Pancreas (tissue), 10 donors: ENCODE results near the gene TOP2A. TPM values are rescaled to one million over a fixed set of nuclear protein-coding genes. Genes with fewer than 3 reads are reported as not detected.

Experiments used
- ATAC-seq, 4 donors: fragments of 200-7000 bp; cut with Tn5 transposase; one replicate each; pipeline versions ENCODE4 v1.8.0 to v1.9.1; 2020; ENCODE audit warnings: mild to moderate bottlenecking in 4 of 4, moderate library complexity in 4 of 4
- DNase-seq, 6 donors: peaks; one replicate each; pipeline ENCODE4 v3.0.0-alpha.2; 2020
- FAIRE-seq: peaks from 2 replicates; lab custom pipeline; 2012; peaks lifted over from hg19 to GRCh38; lab: Jason Lieb, UNC
- H3K27ac ChIP-seq, 4 donors: fragments of 200-600 bp; sonication (generic); 1 replicate in 3 of 4; 2 replicates in 1 of 4; pipeline versions ENCODE4 v1.5.0 to v1.8.0; 2020
- H3K27me3 ChIP-seq, 4 donors: fragments of 200-600 bp; one replicate each; pipeline ENCODE4 v1.8.0; 2021
- H3K36me3 ChIP-seq, 3 donors: fragments of 200-600 bp; sonication (generic) in 1 of 3; one replicate each; pipeline versions ENCODE4 v1.5.0 to v1.8.0; 2020 to 2021
- H3K4me1 ChIP-seq, 3 donors: fragments of 200-600 bp; one replicate each; pipeline ENCODE4 v1.8.0; 2021
- H3K4me3 ChIP-seq, 4 donors: fragments of 200-600 bp; sonication (generic) in 2 of 4; one replicate each; pipeline versions ENCODE4 v1.5.0 to v1.8.0; 2020 to 2021
- H3K9me3 ChIP-seq, 4 donors: fragments of 200-600 bp; one replicate each; pipeline ENCODE4 v1.8.0; 2021
- WGBS, 2 donors: extraction: QIAGEN DNeasy Blood & Tissue Kit; methylation state at CpG; one replicate each; pipeline ENCODE4 v1.1.7; 2013; 5-methylcytosine and 5-hydroxymethylcytosine counted together
- intact Hi-C, 3 donors: fragments of 100-400 bp; cut with DNase I; formaldehyde crosslinking; loops; one replicate each; pipeline versions ENCODE4 v1.11.1 to v1.14.2; 2022
- polyA plus RNA-seq, 2 donors: library from polyadenylated mRNA; stranded (reverse); fragments of 200-250 nt; gene quantifications; one replicate each; pipeline ENCODE4 v1.2.3, GENCODE V29; 2013
- total RNA-seq, 6 donors: library from RNA; stranded (reverse); fragmentation: NEBNext Ultra II Directional in 4 of 6; extraction: Animal tissue kit (Norgen Biotek cat#: 25700) in 4 of 6; gene quantifications; one replicate each; pipeline versions ENCODE4 v1.2.1 to v1.2.4, GENCODE V29; 2021 to 2023
- TF ChIP-seq, protein P1 (sequence below), 4 donors: fragments of 200-600 bp; sonication (generic) in 3 of 4; IDR thresholded peaks; one replicate each; pipeline versions ENCODE4 v1.5.0 to v1.8.0; 2021; ENCODE audit warnings: antibody characterized with exemption in 4 of 4
- donor health status: healthy with polysubstance abuse.
- donor health status: DM: no; HTN: no; CAD: no; lungs with moderate emphysema.
- donor health status: DM: no; HTN: no; CAD: no.
- donor health status: control.
- donor health status: control.
- donor health status: Bipolar disorder and iron deficiency.
- donor health status: DM: yes; HTN: yes; CAD: no.
- donor health status: DM: no; HTN: no; CAD: no.
- donor health status: DM: no; HTN: no; CAD: no.
- donor health status: DM: yes; HTN: yes; CAD: no.

The TOP2A gene
- total and polyA plus RNA-seq, 8 donors: 0.19 to 4.4 (median 0.65) TPM

DNA sequence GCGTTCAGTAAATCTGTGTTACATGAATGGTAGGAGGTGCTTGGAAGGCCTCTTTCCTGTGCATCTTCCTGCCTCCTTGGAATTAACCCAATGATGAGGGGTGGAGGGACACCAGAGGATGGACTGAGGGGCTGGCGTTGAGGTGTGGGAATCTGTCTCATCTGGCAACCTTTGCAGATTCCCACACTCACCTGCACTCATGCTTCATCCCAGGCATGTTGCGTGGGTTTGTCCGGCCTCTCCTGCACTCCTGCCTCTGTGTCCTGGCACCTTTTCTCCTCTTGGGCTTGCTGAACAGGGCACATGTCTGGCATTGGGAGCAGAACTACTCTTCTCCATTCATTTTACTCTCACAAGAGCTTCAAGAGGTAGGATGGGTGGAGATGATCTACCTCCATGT, 22.5 kb upstream of the TOP2A start:
- Histone ChIP-seq H3K36me3 (no peaks in the 10 kb centered on the region), H3K4me3 (no peak overlapping the region), H3K4me1 (peaks cover 0 to 3% (median 0%) of the 10 kb centered on the region in 3 donors), H3K27me3 (no peaks in the 10 kb centered on the region), H3K9me3 (no peaks in the 10 kb centered on the region), H3K27ac (no peak overlapping the region)
- FAIRE-seq (no peak), DNase-seq (no peak), ATAC-seq (no peak)
- intact Hi-C loops: loop anchor here in 2 of 3 donors (5.0 kb wide), 2 partner anchors 37 to 92 kb away; no protein-coding TSS in a partner anchor
- 55 to 63% methylated on average over 4 of the region's 4 CpGs for WGBS, 2 donors
- TF ChIP-seq, protein P1, sequence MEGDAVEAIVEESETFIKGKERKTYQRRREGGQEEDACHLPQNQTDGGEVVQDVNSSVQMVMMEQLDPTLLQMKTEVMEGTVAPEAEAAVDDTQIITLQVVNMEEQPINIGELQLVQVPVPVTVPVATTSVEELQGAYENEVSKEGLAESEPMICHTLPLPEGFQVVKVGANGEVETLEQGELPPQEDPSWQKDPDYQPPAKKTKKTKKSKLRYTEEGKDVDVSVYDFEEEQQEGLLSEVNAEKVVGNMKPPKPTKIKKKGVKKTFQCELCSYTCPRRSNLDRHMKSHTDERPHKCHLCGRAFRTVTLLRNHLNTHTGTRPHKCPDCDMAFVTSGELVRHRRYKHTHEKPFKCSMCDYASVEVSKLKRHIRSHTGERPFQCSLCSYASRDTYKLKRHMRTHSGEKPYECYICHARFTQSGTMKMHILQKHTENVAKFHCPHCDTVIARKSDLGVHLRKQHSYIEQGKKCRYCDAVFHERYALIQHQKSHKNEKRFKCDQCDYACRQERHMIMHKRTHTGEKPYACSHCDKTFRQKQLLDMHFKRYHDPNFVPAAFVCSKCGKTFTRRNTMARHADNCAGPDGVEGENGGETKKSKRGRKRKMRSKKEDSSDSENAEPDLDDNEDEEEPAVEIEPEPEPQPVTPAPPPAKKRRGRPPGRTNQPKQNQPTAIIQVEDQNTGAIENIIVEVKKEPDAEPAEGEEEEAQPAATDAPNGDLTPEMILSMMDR (IDR thresholded peaks at IDR 0.05): no peak

DNA sequence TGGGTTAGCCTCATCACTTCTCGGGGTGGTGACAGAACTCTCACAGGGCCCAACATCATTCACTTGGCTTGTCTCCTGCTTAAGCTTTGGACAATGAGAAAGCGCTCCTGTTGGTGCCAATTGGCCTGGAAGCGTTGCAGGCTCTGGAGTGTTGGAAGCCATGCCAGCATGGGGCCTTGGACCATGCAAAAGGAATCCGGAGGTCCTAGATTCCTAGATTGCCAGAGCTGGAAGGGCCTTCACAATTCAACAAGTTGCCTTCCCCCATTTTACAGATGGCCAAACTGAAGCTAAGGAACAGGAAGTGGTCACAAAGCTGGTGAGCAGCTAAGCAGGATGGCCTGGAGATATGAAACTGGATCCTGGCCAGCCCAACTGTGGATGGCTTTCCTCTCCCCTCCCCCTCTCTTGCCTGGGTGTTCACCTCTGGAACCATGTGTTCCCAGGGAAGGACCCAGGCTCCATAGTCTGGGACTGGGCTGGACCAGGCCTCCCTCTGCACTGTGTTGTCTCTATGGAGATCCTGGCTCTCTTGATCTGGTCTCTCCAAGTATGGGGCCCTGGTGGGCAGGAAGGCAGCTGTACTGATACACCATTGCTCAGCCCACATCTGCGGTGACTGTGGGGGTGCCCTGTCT, 19.5 kb upstream of the TOP2A start:
- DNase-seq (no peak), ATAC-seq (no peak), FAIRE-seq (no peak)
- H3K27ac ChIP-seq: no peak overlapping the region
- TF ChIP-seq, protein P1 (IDR thresholded peaks at IDR 0.05): no peak
- no peaks in the 10 kb centered on the region for H3K4me1 ChIP-seq
- H3K36me3 ChIP-seq: no peaks in the 10 kb centered on the region
- no peaks in the 10 kb centered on the region for H3K9me3 ChIP-seq
- H3K27me3 ChIP-seq: no peaks in the 10 kb centered on the region
- intact Hi-C loops: no loop called here
- no peak overlapping the region for H3K4me3 ChIP-seq
- 76 to 84% methylated on average over 5 of the region's 5 CpGs for WGBS, 2 donors

DNA sequence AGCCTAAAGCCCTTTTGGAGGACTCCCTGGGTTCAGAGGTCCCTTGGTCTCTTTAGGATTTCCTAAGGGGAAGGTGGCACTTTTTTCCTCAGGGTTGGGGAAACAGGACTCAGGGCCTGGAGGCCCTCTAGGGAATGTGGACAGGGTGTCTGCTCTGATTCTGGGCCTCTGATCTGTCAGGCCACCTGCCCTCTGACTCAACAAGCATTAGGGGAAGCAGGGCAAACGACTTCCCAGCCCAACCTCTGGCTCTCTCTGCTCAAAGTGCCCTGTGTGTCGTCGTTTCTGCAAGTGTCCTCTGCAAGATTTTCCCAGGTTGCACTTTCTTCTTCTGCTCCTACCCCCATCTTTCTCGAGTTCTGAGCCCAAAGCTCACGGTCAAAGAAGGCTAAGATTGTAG, 18.9 kb upstream of the TOP2A start:
- ATAC-seq (no peak), FAIRE-seq (no peak), DNase-seq (no peak)
- H3K4me3 ChIP-seq: no peak overlapping the region
- H3K9me3 ChIP-seq: no peaks in the 10 kb centered on the region
- intact Hi-C loops: no loop called here
- no peaks in the 10 kb centered on the region for H3K27me3 ChIP-seq
- no peak overlapping the region for H3K27ac ChIP-seq
- H3K36me3 ChIP-seq: no peaks in the 10 kb centered on the region
- H3K4me1 ChIP-seq: no peaks in the 10 kb centered on the region
- TF ChIP-seq, protein P1 (IDR thresholded peaks at IDR 0.05): no peak
- WGBS, 2 donors: 62 to 70% methylated on average over 5 of the region's 5 CpGs

DNA sequence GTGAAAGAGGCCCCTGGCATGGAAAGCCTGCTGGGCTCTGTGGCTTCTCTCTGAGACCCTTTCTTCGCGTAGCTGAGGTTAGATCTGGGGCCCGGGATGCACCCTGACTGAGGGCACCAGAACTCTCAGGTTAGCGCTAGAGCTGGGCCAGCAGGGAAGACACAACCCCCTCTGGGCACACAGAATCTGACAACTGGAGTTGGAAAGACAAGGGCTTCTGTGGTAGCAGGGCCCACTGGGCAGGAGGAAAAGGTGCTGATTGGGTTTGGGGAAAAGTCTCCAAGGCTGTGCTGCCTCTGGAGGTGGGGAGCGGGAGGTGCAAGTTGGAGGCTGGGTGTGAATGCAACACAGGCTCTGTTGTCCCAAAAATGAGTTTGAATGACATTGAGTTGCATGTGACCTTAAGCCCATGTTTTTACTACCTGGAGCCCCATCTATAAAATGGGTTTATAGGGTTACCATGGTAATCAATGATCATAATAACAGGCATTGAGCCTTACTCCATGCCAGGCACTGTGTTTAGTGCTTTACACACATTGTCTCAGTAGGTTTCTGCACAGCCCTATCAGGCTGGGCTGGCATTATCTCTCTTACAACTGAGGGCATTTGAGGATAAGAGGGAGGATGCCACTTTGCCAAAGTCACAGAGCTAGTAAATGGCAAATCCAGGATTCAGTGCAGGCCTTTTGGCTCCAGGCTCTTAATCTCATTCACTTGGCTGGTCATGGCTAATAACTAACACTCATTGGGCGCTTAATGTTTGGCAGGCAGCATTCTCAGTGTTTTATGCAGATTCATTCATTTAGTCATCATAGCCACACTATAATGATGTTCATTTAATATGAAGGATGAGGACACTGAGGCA, 16.1 kb upstream of the TOP2A start:
- Histone ChIP-seq H3K9me3 (no peaks in the 10 kb centered on the region), H3K4me1 (no peaks in the 10 kb centered on the region), H3K4me3 (no peak overlapping the region), H3K27ac (no peak overlapping the region), H3K36me3 (no peaks in the 10 kb centered on the region), H3K27me3 (no peaks in the 10 kb centered on the region)
- 88 to 89% methylated on average over 6 of the region's 6 CpGs for WGBS, 2 donors
- ATAC-seq (peak in 3 of 4 donors; percentile 40 to 59 (median 52)), DNase-seq (no peak), FAIRE-seq (no peak)
- TF ChIP-seq, protein P1 (IDR thresholded peaks at IDR 0.05): peak in 1 of 4 donors; percentile 31
- intact Hi-C loops: no loop called here
